Measurements from ENCODE around the gene MARCHF3.
"Not testable (repeated sequence)": the region's sequence is repeated elsewhere in the genome, so short reads cannot be mapped to it uniquely, and the experiment has no call there.

Gene MARCHF3, protein sequence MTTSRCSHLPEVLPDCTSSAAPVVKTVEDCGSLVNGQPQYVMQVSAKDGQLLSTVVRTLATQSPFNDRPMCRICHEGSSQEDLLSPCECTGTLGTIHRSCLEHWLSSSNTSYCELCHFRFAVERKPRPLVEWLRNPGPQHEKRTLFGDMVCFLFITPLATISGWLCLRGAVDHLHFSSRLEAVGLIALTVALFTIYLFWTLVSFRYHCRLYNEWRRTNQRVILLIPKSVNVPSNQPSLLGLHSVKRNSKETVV

GRCh38 chr5:127030259-127031146 lies at the start of gene MARCHF3:
Gene MARCHF3, minus strand, starts transcription at chr5:127030558. Its CDS starts 112,387 bp downstream, at chr5:126918171.
- DNase-seq = peak; percentile 95

DNA sequence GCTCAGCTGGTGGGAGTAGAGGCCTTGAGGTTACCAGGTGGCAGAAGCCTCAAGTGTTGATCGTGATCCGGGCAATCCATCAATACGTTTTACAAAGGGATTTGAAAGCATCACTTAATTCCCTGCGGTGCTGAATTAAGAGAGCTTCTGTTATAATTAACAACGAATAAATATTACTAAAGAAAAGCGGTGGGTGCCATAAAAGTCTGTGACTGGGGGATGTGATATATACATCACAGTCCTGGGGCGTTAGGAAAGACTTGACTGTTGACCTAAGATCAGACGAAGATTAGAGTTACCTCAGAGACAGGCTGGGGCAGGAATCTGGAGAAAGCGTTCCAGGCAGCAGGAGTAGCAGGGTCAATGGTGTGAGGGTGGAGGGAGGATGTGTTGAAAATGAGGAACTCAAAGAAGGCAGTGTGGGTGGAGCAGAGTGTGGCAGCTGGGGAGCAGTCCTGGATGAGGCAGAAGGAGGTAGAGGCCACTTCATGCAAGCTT lies 49.7 kb upstream of the MARCHF3 start:
- DNase-seq = no peak

GRCh38 chr5:127077366-127077765 lies 47.0 kb upstream of the MARCHF3 start:
- DNase-seq = no peak

DNA sequence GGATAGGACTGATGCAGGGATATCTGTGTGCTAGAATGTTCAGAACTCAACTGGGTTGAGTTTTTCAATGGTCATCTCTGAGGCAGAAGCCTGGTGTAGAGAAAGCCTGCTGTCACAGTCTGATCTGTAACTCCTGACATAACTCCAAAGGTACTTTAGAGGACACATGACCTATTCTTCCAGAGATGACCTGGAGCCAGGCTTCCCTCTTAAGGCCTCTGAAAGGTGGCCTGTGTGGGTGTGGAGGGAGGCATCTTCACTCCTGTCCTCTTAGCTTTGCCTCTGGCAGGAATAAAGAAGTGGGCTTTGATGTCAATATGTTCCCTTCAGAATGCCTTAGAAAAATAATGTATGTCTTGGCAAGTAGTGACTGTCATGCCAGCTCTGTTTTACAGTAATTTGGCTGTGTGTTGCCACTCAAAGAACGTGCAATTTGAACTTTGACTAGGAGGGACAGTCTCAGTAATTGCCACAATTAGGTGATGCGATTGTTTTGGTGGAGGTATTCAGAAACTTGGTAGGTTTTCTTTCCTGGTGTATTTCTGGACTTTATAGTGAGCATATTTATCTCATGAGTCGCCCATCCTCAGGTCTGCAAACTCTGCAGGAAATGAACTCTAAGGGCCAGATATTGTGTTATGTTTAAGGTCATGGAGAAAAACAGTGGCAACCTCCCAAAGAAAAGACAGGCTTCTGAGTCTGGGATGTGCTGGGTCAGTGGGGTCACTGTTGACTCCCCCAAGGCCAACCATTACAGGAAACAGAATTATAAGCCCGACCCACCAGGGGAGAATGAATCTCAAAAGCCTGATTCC lies 46.2 kb upstream of the MARCHF3 start:
- no peak for DNase-seq

- no peak for DNase-seq
Observed at GRCh38 chr5:127074466-127074865, 44.1 kb upstream of the MARCHF3 start.

GRCh38 chr5:127072861-127073846 lies 42.8 kb upstream of the MARCHF3 start, which contains the start of gene C5orf63:
Gene C5orf63, minus strand, starts transcription at chr5:127073502. Its CDS starts 14,507 bp downstream, at chr5:127058995.
- DNase-seq = peak; percentile 83

GRCh38 chr5:127070243-127070642 lies 39.9 kb upstream of the MARCHF3 start:
- no peak for DNase-seq

DNA sequence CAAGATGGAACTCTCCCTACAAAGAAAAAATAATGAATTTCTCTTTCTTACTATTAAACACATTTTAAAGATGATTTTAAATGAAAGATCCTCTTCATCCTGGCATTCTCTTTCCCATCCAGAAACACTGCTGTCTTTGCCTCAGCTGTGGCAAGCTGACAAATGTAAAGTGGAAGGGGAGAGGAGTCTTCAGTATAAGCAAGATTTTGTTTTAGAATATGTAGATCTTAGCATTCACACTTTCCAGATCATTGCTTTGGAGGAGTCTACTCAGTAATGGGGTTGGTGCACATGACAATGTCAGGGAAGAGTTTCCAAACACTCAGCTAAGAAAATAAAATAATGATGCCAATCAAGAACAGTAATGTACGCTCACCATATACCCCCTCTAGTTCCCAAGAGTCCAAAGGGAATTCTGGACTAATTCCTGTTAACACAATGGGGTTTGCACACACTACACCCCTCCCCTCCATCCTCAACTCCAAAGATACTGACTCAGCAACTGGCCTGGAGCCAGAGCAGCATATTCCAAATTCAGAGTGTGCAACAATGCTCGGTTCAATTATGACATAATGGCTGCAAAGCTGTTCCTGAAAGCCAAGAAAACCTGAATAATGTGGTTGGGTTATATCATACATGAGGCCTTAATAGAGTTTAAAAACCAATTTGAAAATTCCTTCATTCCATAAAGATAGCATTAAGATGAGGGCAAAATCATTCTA lies 38.3 kb upstream of the MARCHF3 start:
- no peak for DNase-seq

DNA sequence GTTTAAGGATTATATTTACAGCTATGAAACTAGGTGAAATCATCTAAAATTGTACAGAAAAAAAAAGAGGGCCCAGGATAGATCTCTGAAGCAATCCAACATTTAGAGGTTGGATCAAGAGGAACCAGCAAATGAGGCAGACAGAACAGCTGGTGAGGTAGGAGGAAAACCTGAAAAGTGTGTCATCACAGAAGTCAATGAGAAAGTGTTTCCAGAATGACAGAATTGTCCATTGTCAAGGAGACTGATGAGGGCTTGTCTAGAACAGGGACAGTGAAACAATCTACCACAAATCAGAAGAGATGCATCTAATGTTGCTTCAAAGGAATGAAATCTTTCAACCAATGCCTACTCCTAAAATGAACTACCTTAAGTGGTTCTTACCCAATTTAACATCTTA lies 36.4 kb upstream of the MARCHF3 start:
- no peak for DNase-seq

- no peak for DNase-seq
Observed at GRCh38 chr5:127064253-127064840, 34.0 kb upstream of the MARCHF3 start.

DNA sequence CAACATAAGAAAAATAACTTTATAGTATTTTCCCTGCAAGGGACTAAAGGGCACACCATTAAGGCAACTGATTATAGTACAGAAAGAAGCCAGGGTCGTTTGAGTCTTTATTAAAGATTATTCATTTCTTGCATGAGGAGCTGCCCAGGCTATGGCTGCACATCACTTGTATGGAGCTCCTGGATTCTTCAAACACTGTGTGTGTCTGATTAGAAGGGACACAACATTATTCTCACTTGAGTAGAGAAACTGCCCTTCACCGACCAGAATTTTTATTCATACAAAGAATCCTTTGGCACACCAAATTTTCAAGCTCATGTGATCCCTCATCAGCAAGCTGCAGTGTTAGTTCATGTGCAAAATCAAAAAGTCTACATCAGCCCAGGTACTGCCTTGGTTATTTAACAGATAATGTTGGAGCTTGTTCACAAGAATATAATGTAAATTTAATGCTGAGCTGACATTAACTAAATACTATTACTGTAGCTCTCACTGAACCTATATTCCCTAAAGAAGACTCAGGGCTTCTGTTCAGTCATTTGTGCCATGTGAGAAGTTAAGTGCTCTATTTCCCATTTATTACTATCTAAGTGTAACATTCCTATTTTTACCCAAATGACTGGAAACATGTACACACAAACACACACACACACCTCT lies 33.0 kb upstream of the MARCHF3 start:
- no peak for DNase-seq

DNA sequence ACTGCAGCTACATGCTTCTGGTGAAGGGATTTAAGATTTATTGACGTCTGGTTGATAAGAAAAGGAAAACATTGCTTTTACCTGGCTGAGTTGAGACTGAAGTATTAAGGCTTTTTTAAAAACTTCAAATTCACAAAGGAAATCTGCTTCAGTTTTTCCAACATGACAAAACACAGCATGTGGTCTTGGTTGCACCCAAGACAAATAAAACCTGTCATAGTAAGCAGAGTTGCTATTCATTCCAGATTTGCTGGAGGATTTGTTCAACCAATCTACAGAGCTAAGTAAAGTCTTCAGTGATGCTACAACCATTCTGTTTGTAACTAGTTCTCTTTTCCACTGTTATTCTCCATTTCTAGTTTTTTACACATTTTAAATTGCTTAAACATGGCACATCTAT lies 31.6 kb upstream of the MARCHF3 start:
- no peak for DNase-seq

DNA sequence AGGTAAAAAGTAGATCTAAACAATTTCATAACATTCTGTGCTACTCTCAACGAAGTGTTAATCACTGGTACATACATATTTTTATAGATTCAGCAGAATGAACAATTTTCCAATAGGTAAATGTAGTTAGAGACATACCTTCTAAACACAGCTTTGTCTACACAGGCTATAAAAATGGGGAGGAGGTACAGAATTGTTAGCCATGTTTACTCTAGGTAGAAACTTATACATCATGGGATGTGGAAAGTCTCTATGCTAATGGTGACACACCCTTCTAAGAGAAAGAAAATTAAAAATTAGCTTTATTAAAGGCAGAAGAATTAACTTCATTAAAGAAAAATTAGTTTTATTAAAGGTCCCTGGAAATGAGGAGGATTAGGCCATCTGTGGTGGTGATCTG lies 31.2 kb upstream of the MARCHF3 start:
- DNase-seq = no peak

GRCh38 chr5:127060470-127060985 lies 30.2 kb upstream of the MARCHF3 start:
- no peak for DNase-seq

- no peak for DNase-seq
Observed at GRCh38 chr5:127056896-127057295, 26.5 kb upstream of the MARCHF3 start.

DNA sequence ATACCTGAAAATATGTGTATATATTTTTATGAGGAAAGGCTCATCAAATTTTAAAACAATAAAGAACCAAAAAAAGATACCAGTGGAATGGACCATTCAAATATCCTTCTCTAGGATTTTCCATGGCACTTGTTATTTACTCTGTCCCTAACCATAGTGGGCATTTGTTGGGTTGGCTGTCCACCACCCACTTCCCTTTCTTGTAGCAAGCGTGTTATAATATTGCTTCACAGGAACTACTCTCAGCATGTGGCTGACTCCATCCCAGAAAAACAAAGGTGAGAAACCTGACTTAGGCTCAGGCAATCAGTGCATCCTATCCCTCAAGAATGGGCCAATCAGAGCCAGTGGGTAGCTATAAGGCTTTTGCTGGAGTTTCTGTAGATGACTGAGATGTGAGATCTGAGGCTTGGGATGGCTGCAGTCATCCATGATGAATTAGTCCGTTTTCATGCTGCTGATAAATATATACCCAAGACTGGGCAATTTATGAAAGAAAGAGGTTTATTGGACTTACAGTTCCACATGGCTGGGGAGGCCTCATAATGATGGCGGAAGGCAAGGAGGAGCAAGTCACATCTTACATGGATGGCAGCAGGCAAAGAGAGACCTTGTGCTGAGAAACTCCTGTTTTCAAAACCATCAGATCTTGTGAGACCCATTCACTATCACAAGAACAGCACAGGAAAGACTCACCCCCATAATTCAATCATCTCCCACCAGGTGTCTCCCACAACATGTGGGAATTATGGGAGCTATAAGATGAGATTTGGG lies 25.7 kb upstream of the MARCHF3 start:
- no peak for DNase-seq

GRCh38 chr5:127053551-127053950 lies 23.2 kb upstream of the MARCHF3 start:
- not testable (repeated sequence) for DNase-seq

GRCh38 chr5:127053049-127053448 lies 22.7 kb upstream of the MARCHF3 start:
- DNase-seq = no peak

GRCh38 chr5:127051591-127051990 lies 21.2 kb upstream of the MARCHF3 start:
- no peak for DNase-seq
